Measurements from ENCODE around the gene ARPC1A.

Gene ARPC1A

GRCh38 chr7:99372275-99373090 lies 46.8 kb downstream of the ARPC1A start:
- TF ChIP-seq CTCF (IDR thresholded peaks at IDR 0.05; ENCODE audit: borderline replicate concordance, insufficient read depth, low read depth, low read length) = no peak
- no peak overlapping the region for H3K4me3 ChIP-seq (ENCODE audit: low read depth, low read length)

- peak overlapping the region; percentile 60 for H3K4me3 ChIP-seq (ENCODE audit: low read depth, low read length)
These were observed 47.7 kb downstream of the ARPC1A start for GRCh38 chr7:99373091-99374066.

GRCh38 chr7:99374111-99375064 lies 48.7 kb downstream of the ARPC1A start, which contains the start of gene ARPC1B:
Gene ARPC1B, plus strand, starts transcription at chr7:99374730. Its CDS starts 10,985 bp downstream, at chr7:99385715.
- peak within 1 kb of the TSS; percentile 60 for H3K4me3 ChIP-seq (ENCODE audit: low read depth, low read length)
- TF ChIP-seq CTCF (IDR thresholded peaks at IDR 0.05; ENCODE audit: borderline replicate concordance, insufficient read depth, low read depth, low read length) = no peak

More at GRCh38 chr7:99373091-99374066, 47.7 kb downstream of the ARPC1A start:
- no peak for TF ChIP-seq CTCF (IDR thresholded peaks at IDR 0.05; ENCODE audit: borderline replicate concordance, insufficient read depth, low read depth, low read length)

GRCh38 chr7:99375070-99375807 lies 49.5 kb downstream of the ARPC1A start:
- no peak for TF ChIP-seq CTCF (IDR thresholded peaks at IDR 0.05; ENCODE audit: borderline replicate concordance, insufficient read depth, low read depth, low read length)

GRCh38 chr7:99379043-99379577 lies 53.4 kb downstream of the ARPC1A start:
- H3K4me3 ChIP-seq (ENCODE audit: low read depth, low read length) = peak overlapping the region; percentile 53
- TF ChIP-seq CTCF (IDR thresholded peaks at IDR 0.05; ENCODE audit: borderline replicate concordance, insufficient read depth, low read depth, low read length) = no peak

More at GRCh38 chr7:99375070-99375807, 49.5 kb downstream of the ARPC1A start:
- peak overlapping the region; percentile 60 for H3K4me3 ChIP-seq (ENCODE audit: low read depth, low read length)

- peak overlapping the region; percentile 53 for H3K4me3 ChIP-seq (ENCODE audit: low read depth, low read length)
These were observed 54.0 kb downstream of the ARPC1A start for GRCh38 chr7:99379693-99380031.

All from GM12875 (cell line).